Right cardiac atrium (tissue), 5 donors: ENCODE results near the gene FAM117B. TPM values are rescaled to one million over a fixed set of nuclear protein-coding genes. Genes with fewer than 3 reads are reported as not detected.

Experiments
- ATAC-seq, 2 donors: fragments of 200-7000 bp; cut with Tn5 transposase; one replicate each; pipeline versions ENCODE4 v1.8.0 to v1.9.1; 2020; ENCODE audit warnings: moderate library complexity in 2 of 2, mild to moderate bottlenecking in 1 of 2
- DNase-seq, 3 donors: peaks; one replicate each; pipeline ENCODE4 v3.0.0-alpha.2; 2020
- H3K27ac ChIP-seq: one replicate; pipeline ENCODE4 v1.5.1; 2013; ENCODE audit warnings: mild to moderate bottlenecking, low read length, control low read depth, moderate library complexity
- H3K27me3 ChIP-seq: one replicate; pipeline ENCODE4 v1.6.1; 2013; ENCODE audit not compliant: control insufficient read depth, insufficient read depth
- H3K4me1 ChIP-seq: one replicate; pipeline ENCODE4 v1.6.1; 2013; ENCODE audit warnings: low read length; ENCODE audit not compliant: control insufficient read depth, insufficient read depth
- H3K4me3 ChIP-seq: one replicate; pipeline ENCODE4 v1.5.1; 2013; ENCODE audit warnings: low read length, control low read depth
- H3K9me3 ChIP-seq: one replicate; pipeline ENCODE4 v1.6.1; 2013; ENCODE audit warnings: low read length; ENCODE audit not compliant: control insufficient read depth
- WGBS: extraction: QIAGEN DNeasy Blood & Tissue Kit; methylation state at CpG from one replicate; pipeline ENCODE4 v1.1.7; 2013; 5-methylcytosine and 5-hydroxymethylcytosine counted together
- intact Hi-C, 4 donors: fragments of 100-400 bp; cut with DNase I; formaldehyde crosslinking; loops; one replicate each; pipeline versions ENCODE4 v1.11.0 to v1.14.0; 2022 to 2023
- polyA plus RNA-seq: library from polyadenylated mRNA; stranded (reverse); fragments of 200-250 nt; gene quantifications from one replicate; pipeline ENCODE4 v1.2.3, GENCODE V29; 2013
- total RNA-seq, 4 donors: library from RNA; stranded (reverse); fragmentation: NEBNext Ultra II Directional; extraction: Animal tissue kit (Norgen Biotek cat#: 25700); gene quantifications; one replicate each; pipeline ENCODE4 v1.2.1, GENCODE V29; 2021
- donor health status: healthy with polysubstance abuse.
- donor health status: DM: no; HTN: yes; CAD: no.
- donor health status: DM: no; HTN: no; CAD: no.
- donor health status: DM: no; HTN: yes; CAD: no; lungs with severe emphysema.
- donor health status: DM: yes; HTN: yes; CAD: no.

Gene FAM117B
- total and polyA plus RNA-seq, 5 donors: 1.5 to 4.5 (median 3.8) TPM

DNA sequence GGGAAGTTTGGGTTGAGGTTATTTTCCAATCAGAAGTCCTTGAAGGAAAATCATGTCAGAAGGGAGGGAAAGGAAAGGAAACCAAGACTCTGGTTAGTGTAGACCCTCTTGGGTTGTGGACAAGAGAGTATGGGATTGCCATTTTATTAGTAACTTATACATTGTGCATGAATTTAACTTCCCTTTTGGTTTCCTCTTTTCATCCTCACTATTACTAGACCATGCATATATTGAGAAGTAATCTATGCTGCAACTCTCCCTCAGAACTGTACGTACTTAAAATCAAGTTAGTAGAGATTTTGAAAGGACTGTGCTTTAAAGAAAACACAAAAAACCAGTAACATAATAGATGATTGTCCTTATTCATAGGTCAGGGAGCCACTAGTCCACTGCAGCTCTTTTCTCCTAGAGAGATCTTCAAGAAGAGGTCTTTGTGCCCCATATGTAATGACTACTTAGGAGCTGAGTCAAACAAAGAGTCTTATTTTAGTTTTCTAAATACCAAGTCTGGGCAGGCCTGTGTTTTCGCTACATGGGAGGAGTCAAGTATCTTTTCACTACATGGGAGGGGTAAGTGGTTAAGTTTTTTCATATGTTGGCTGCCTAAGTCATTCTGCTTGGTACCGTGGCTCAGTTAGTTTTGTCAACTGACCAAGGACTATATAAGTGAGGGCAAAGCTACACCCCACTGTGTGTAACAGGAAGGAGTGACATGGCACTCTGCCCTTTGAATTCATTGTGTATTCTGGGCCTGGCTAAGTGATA lies 25.2 kb upstream of the FAM117B start:
- Histone ChIP-seq H3K4me3 (no peak overlapping the region), H3K4me1 (no peaks in the 10 kb centered on the region), H3K27ac (no peak overlapping the region), H3K9me3 (no peaks in the 10 kb centered on the region), H3K27me3 (no peaks in the 10 kb centered on the region)
- WGBS: 72% methylated on average over 3 of the region's 3 CpGs
- ATAC-seq (peak; percentile 47 to 68), DNase-seq (no peak)
- intact Hi-C loops: no loop called here

DNA sequence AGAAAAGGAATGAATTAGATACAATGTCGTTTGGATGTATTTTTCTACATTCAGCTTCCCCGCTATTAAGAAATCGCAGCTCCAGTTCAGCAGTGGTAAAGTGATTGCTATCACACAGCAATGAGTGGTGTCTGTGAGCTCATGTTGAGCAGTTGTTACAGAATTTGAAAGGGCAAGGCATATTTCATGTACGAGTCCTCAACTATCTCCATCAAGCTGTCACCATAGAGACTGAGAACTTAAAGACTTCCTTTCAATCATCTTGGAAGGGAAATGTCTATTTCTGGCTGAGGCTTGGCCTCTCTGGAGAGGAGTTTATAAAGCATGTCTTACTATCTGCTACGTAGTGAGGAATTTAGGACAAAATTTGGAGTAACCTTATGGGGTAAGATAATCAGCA lies 24.4 kb upstream of the FAM117B start:
- H3K4me3 ChIP-seq: no peak overlapping the region
- WGBS: 66% methylated on average over 5 of the region's 5 CpGs
- no peaks in the 10 kb centered on the region for H3K4me1 ChIP-seq
- intact Hi-C loops: no loop called here
- H3K27ac ChIP-seq: no peak overlapping the region
- H3K9me3 ChIP-seq: no peaks in the 10 kb centered on the region
- no peak for DNase-seq
- ATAC-seq: no peak
- H3K27me3 ChIP-seq: no peaks in the 10 kb centered on the region

DNA sequence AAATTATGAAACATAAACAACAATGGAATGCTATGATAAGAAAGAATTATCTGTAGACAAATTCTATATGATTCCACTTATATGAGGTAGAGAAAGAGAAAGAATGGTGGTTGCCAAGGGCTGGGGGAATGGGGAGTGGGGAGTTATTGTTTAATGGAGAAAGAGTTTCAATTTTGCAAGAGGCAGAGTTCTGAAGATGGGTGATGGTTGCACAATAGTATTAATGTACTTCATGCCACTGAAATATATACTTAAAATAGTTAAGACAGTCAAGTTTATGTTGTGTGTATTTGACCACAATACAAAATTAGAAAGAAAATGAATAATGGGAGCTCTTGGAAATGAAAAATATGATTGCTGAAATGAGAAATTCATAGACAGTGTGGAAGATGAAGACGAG lies 22.6 kb upstream of the FAM117B start:
- ATAC-seq (no peak), DNase-seq (no peak)
- H3K4me3 ChIP-seq: no peak overlapping the region
- no peaks in the 10 kb centered on the region for H3K4me1 ChIP-seq
- no peak overlapping the region for H3K27ac ChIP-seq
- WGBS: 97% methylated on average over 1 of the region's 1 CpG
- intact Hi-C loops: no loop called here
- H3K9me3 ChIP-seq: no peaks in the 10 kb centered on the region
- H3K27me3 ChIP-seq: no peaks in the 10 kb centered on the region

DNA sequence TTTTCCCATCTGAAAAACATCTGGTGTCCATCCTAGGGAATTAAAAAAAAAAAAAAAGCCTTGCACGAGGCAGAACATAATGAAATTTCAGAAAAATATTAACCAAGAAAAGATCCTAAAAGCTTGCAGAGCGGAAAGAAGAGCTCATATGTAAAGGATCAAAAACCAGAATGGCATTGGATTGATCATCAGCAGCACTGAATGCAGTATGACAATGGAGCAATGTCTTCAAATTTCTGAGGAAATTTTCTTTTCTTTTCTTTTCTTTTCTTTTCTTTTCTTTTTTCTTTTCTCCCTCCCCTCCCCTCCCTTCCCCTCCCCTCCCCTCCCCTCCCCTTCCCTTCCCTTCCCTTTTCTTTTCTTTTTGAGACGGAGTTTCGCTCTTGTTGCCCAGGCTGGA lies 21.3 kb upstream of the FAM117B start:
- no peaks in the 10 kb centered on the region for H3K27me3 ChIP-seq
- H3K4me1 ChIP-seq: no peaks in the 10 kb centered on the region
- WGBS: 89% methylated on average over 4 of the region's 4 CpGs
- intact Hi-C loops: no loop called here
- no peak overlapping the region for H3K27ac ChIP-seq
- H3K9me3 ChIP-seq: no peaks in the 10 kb centered on the region
- no peak overlapping the region for H3K4me3 ChIP-seq
- DNase-seq: no peak
- no peak for ATAC-seq

DNA sequence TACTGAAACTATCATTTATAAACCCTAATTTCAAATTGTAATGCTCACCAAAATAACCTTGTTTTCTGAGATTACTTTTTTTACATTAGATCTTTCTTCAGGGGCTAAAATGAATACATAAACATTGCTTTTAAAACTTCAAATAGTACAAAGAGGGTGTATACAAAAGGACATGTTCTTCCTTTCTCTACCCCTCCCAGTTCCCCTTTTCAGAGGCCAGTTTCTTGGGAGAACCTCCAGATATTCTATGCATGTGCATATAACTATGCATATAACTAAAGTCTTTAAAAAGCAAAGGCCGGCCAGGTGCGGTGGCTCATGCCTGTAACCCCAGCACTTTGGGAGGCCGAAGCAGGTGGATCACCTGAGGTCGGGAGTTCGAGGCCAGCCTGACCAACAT lies 10.6 kb upstream of the FAM117B start:
- Histone ChIP-seq H3K4me1 (no peaks in the 10 kb centered on the region), H3K4me3 (no peak overlapping the region), H3K9me3 (no peaks in the 10 kb centered on the region), H3K27ac (no peak overlapping the region), H3K27me3 (no peaks in the 10 kb centered on the region)
- ATAC-seq: no peak
- DNase-seq: no peak
- intact Hi-C loops: no loop called here
- WGBS: 95% methylated on average over 5 of the region's 5 CpGs

DNA sequence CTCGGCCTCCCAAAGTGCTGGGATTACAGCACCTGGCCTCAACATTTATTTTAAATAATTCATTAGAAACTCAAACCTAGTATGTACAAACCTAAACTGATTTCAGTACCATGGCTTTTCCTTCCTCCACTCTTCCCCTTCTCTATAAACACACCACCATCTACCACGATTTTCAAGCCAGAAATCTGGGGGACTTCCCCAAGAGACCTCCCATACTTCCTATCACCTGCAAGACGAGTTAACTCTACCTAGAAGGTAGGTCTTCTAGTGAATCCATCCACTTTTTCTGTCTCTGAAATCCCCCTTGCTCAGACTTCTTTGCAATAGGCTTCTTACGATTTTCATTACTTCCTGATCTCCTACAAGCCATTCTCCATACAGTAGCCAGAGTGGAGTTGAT lies 7.7 kb upstream of the FAM117B start:
- ATAC-seq (no peak), DNase-seq (no peak)
- Histone ChIP-seq H3K27ac (no peak overlapping the region), H3K4me3 (no peak overlapping the region), H3K4me1 (no peaks in the 10 kb centered on the region), H3K9me3 (no peaks in the 10 kb centered on the region), H3K27me3 (no peaks in the 10 kb centered on the region)
- 73% methylated on average over 4 of the region's 4 CpGs for WGBS
- intact Hi-C loops: no loop called here

DNA sequence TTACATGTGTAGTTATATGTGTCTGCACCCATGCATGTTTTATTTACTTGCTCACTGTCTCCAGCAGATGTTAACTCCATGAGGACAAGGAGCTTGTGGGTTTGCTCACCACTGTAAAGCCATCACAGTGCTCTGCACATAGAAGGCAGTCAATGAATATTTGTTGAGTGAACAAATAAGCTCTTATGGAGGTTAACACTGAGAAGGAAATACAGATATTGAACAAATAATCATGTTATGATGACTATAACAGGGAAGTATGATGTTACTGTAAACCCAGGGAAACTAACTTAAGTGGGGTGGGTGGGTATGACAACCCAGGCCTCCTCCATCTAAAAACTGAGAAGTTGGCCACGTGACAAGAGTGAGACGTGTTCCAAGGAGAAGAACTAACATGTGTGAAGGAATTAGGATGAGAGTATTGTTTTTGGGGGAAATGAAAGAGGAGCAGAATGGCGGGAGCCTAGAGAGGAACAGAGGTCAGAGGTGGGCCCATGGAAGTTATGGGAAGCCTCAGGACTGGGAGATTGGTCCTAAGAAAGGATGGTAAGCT lies 6.0 kb upstream of the FAM117B start:
- Histone ChIP-seq H3K4me3 (no peak overlapping the region), H3K27me3 (no peaks in the 10 kb centered on the region), H3K9me3 (no peaks in the 10 kb centered on the region), H3K27ac (no peak overlapping the region), H3K4me1 (no peaks in the 10 kb centered on the region)
- 77% methylated on average over 3 of the region's 3 CpGs for WGBS
- ATAC-seq (no peak), DNase-seq (no peak)
- intact Hi-C loops: no loop called here

DNA sequence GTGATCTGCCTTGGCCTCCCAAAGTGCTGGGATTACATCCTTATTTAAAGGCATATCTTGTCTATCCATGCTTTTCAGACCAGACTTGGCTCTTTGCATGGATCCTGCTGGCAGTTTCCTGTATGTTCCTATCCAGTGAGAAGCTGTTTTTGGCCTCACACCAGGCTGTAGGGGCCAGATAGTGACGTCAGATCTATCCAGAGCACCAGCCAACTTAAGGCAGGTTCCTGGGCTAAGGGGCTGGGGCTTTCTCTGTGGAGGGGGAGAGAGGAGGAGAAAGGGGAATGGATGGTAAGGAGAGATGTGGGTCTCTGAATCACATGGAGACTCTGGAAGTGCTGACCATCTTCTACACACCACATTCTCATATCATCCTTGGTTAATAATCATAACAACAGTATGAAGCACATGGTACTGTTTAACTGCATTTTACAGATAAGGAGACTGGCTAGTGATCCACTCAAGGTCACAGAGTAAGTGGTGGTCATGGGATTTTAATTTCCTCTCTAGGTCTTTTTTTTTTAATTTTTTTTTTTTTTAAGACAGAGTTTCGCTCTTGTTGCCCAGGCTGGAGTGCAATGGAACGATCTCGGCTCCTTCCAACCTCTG lies 2.0 kb upstream of the FAM117B start:
- Histone ChIP-seq H3K27ac (peak overlapping the region; percentile 59), H3K4me3 (no peak overlapping the region), H3K4me1 (no peaks in the 10 kb centered on the region), H3K27me3 (no peaks in the 10 kb centered on the region), H3K9me3 (no peaks in the 10 kb centered on the region)
- intact Hi-C loops: no loop called here
- DNase-seq (peak; percentile 70 to 88 (median 85)), ATAC-seq (peak; percentile 39 to 58)
- WGBS: 63% methylated on average over 4 of the region's 4 CpGs

DNA sequence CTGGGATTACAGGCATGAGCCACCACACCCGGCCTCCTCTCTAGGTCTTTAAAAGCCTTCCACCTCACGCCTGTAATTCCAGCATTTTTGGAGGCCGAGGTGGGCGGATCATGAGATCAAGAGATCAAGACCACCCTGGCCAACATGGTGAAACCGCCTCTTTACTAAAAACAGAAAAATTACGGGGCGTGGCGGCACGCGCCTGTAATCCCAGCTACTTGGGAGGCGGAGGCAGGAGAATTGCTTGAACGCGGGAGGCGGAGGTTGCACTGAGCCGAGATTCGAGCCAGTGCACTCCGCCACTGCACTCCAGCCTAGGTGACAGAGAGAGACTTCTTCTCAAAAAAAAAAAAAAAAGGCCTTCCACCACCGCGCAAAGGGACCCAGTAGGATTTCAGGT lies 1.3 kb upstream of the FAM117B start:
- Histone ChIP-seq H3K9me3 (no peaks in the 10 kb centered on the region), H3K4me3 (no peak overlapping the region), H3K27me3 (no peaks in the 10 kb centered on the region), H3K27ac (no peak overlapping the region), H3K4me1 (no peaks in the 10 kb centered on the region)
- WGBS: 97% methylated on average over 19 of the region's 19 CpGs
- intact Hi-C loops: no loop called here
- DNase-seq: peak in 1 of 3 donors; percentile 59
- ATAC-seq: no peak

DNA sequence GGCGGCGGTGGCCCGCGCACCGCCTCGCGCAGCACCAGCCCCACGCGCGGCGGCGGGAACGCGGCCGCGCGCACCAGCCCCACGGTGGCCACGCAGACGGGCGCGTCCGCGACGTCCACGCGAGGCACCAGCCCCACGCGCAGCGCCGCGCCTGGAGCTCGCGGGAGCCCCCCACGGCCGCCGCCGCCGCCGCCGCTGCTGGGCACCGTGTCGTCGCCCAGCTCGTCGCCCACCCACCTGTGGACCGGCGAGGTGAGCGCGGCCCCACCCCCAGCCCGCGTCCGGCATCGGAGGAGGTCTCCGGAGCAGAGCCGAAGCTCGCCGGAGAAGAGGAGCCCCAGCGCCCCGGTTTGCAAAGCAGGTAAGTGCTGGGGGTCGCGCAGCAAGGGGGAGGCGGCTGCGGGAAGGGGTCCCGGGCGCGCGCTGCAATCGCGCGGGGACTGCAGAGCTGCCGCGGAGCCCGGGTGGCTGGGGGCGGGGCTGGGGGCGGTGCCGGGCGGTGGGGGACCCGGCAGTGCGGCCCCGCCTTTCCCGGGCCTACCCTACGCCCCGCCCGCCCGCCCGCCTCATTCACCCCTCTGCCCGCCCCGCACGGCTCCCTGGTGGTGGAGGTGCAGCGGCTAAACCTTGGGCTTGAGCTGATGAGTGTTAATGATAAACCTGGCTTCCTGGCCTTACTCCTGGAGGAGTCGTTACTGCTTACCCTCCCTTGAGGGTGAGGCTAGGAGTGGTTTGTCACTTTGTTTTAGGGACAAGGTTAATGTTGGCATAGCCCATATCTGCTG lies 851 bp downstream of the FAM117B start:
- ATAC-seq: peak; percentile 77 to 84
- Histone ChIP-seq H3K27ac (peak overlapping the region; percentile 97), H3K27me3 (no peaks in the 10 kb centered on the region), H3K4me1 (no peaks in the 10 kb centered on the region), H3K9me3 (no peaks in the 10 kb centered on the region), H3K4me3 (peak overlapping the region; percentile 88)
- intact Hi-C loops: no loop called here
- peak; percentile 77 to 92 (median 91) for DNase-seq
- WGBS: under 1% methylated on average over 92 of the region's 92 CpGs

DNA sequence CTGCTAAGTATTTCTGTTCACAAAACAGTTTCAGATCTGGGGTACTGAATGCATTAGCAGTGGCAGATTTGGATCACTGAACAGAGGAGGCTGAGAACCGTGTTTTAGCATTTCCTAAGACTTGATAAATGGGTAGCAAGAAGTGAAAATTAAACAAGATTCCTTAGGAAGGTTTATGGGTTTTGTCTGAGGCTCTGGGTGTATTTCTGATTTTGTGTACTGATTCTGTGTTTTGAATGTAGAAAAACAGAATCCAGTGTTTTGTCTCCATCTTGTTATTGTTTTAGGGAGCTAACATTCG lies 1.4 kb downstream of the FAM117B start:
- Histone ChIP-seq H3K9me3 (no peaks in the 10 kb centered on the region), H3K27me3 (no peaks in the 10 kb centered on the region), H3K4me1 (no peaks in the 10 kb centered on the region), H3K27ac (peak overlapping the region; percentile 97), H3K4me3 (peak overlapping the region; percentile 88)
- intact Hi-C loops: no loop called here
- WGBS: 5% methylated on average over 2 of the region's 2 CpGs
- DNase-seq (no peak), ATAC-seq (no peak)
